ENCODE results near the gene UNC5C.

Gene UNC5C

DNA sequence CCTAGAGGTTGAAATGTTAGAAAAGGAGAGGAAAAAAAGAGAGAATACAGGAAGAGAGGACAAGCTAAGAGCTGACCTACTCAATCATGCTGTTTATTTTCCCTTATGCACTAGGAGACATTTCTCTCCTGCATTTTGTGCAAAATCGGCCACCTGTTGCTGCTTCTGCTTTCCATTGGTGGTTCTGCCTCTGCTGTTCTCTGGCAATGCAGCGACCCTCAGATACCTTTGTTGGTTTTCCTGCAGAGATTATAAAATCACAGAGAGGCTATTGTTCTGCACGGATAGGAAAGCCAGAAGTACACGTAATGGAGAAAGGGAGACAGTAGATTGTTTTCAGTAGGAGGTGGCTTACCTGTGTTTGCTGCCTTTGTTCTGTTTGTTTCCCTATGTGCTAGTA is 108.9 kb downstream of the UNC5C start:
- H3K4me1 ChIP-seq (ENCODE audit: control insufficient read depth, insufficient read depth, low read length), result peaks cover 10% of the 10 kb centered on the region
- no peak overlapping the region for H3K4me3 ChIP-seq (ENCODE audit: insufficient read depth, low read depth, low read length)
- H3K36me3 ChIP-seq (ENCODE audit: control insufficient read depth, insufficient read depth, low read length), result no peaks in the 10 kb centered on the region
- WGBS, 2 experiments, result 51 to 56% methylated on average over 4 of the region's 4 CpGs
- no peaks in the 10 kb centered on the region for H3K27me3 ChIP-seq (ENCODE audit: control insufficient read depth, insufficient read depth, low read length, poor library complexity, severe bottlenecking)
- H3K27ac ChIP-seq (ENCODE audit: insufficient read depth, low read depth, low read length, poor library complexity, severe bottlenecking), result no peak overlapping the region
- no peaks in the 10 kb centered on the region for H3K9me3 ChIP-seq (ENCODE audit: control insufficient read depth, low read length)

GRCh38 chr4:95439071-95439470 is 109.7 kb downstream of the UNC5C start:
- no peaks in the 10 kb centered on the region for H3K27me3 ChIP-seq (ENCODE audit: control insufficient read depth, insufficient read depth, low read length, poor library complexity, severe bottlenecking)
- peaks cover 10% of the 10 kb centered on the region for H3K4me1 ChIP-seq (ENCODE audit: control insufficient read depth, insufficient read depth, low read length)
- no peak overlapping the region for H3K27ac ChIP-seq (ENCODE audit: insufficient read depth, low read depth, low read length, poor library complexity, severe bottlenecking)
- no peaks in the 10 kb centered on the region for H3K9me3 ChIP-seq (ENCODE audit: control insufficient read depth, low read length)
- 100% methylated on average over 2 of the region's 2 CpGs for WGBS, 2 experiments
- no peak overlapping the region for H3K4me3 ChIP-seq (ENCODE audit: insufficient read depth, low read depth, low read length)
- no peaks in the 10 kb centered on the region for H3K36me3 ChIP-seq (ENCODE audit: control insufficient read depth, insufficient read depth, low read length)

DNA sequence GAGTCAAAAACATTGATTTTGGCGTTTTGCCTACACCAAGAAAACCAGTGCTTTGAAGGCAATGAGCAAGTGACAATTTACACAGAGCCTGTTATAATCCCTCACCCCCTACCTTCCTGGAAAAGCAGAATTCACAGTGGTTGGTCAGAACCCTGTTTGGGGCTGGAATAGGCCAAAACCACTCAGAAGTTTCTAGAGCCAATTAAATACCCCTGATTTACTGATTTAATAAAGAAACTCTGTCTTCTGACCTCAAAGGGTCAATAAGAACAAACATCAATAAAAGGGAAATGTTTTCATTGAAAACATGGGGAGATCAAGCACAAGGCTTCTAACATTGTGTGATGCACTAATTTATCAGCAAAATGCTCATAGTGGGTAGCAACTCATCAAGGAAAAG is 116.3 kb downstream of the UNC5C start:
- 77 to 93% methylated on average over 1 of the region's 1 CpG for WGBS, 2 experiments
- H3K36me3 ChIP-seq (ENCODE audit: control insufficient read depth, insufficient read depth, low read length), result no peaks in the 10 kb centered on the region
- H3K4me1 ChIP-seq (ENCODE audit: control insufficient read depth, insufficient read depth, low read length), result peaks cover 11% of the 10 kb centered on the region
- H3K27me3 ChIP-seq (ENCODE audit: control insufficient read depth, insufficient read depth, low read length, poor library complexity, severe bottlenecking), result no peaks in the 10 kb centered on the region
- no peaks in the 10 kb centered on the region for H3K9me3 ChIP-seq (ENCODE audit: control insufficient read depth, low read length)
- no peak overlapping the region for H3K4me3 ChIP-seq (ENCODE audit: insufficient read depth, low read depth, low read length)
- no peak overlapping the region for H3K27ac ChIP-seq (ENCODE audit: insufficient read depth, low read depth, low read length, poor library complexity, severe bottlenecking)

- H3K4me1 ChIP-seq (ENCODE audit: control insufficient read depth, insufficient read depth, low read length), result peaks cover 11% of the 10 kb centered on the region
Observed at GRCh38 chr4:95431678-95432077, 117.1 kb downstream of the UNC5C start.

GRCh38 chr4:95429416-95429815 is 119.4 kb downstream of the UNC5C start:
- H3K27me3 ChIP-seq (ENCODE audit: control insufficient read depth, insufficient read depth, low read length, poor library complexity, severe bottlenecking), result no peaks in the 10 kb centered on the region
- no peak overlapping the region for H3K27ac ChIP-seq (ENCODE audit: insufficient read depth, low read depth, low read length, poor library complexity, severe bottlenecking)
- WGBS, 2 experiments, result 90 to 93% methylated on average over 3 of the region's 3 CpGs
- peaks cover 11% of the 10 kb centered on the region for H3K4me1 ChIP-seq (ENCODE audit: control insufficient read depth, insufficient read depth, low read length)
- no peak overlapping the region for H3K4me3 ChIP-seq (ENCODE audit: insufficient read depth, low read depth, low read length)
- H3K9me3 ChIP-seq (ENCODE audit: control insufficient read depth, low read length), result no peaks in the 10 kb centered on the region
- H3K36me3 ChIP-seq (ENCODE audit: control insufficient read depth, insufficient read depth, low read length), result no peaks in the 10 kb centered on the region

More at GRCh38 chr4:95431678-95432077, 117.1 kb downstream of the UNC5C start:
- H3K9me3 ChIP-seq (ENCODE audit: control insufficient read depth, low read length), result no peaks in the 10 kb centered on the region
- no peaks in the 10 kb centered on the region for H3K36me3 ChIP-seq (ENCODE audit: control insufficient read depth, insufficient read depth, low read length)
- no peak overlapping the region for H3K27ac ChIP-seq (ENCODE audit: insufficient read depth, low read depth, low read length, poor library complexity, severe bottlenecking)
- no peaks in the 10 kb centered on the region for H3K27me3 ChIP-seq (ENCODE audit: control insufficient read depth, insufficient read depth, low read length, poor library complexity, severe bottlenecking)
- WGBS, 2 experiments, result 92 to 97% methylated on average over 2 of the region's 2 CpGs
- no peak overlapping the region for H3K4me3 ChIP-seq (ENCODE audit: insufficient read depth, low read depth, low read length)

- 53 to 71% methylated on average over 1 to 2 of the region's 2 CpGs for whole genome bisulfite sequencing, 2 experiments
- no peaks in the 10 kb centered on the region for H3K9me3 ChIP-seq (ENCODE audit: control insufficient read depth, low read length)
- peak overlapping the region; percentile 27 for H3K27ac ChIP-seq (ENCODE audit: insufficient read depth, low read depth, low read length, poor library complexity, severe bottlenecking)
- H3K4me1 ChIP-seq (ENCODE audit: control insufficient read depth, insufficient read depth, low read length), result peaks cover 11% of the 10 kb centered on the region
- H3K27me3 ChIP-seq (ENCODE audit: control insufficient read depth, insufficient read depth, low read length, poor library complexity, severe bottlenecking), result no peaks in the 10 kb centered on the region
- no peak overlapping the region for H3K4me3 ChIP-seq (ENCODE audit: insufficient read depth, low read depth, low read length)
- no peaks in the 10 kb centered on the region for H3K36me3 ChIP-seq (ENCODE audit: control insufficient read depth, insufficient read depth, low read length)
Observed at GRCh38 chr4:95428291-95429070, 120.3 kb downstream of the UNC5C start.

DNA sequence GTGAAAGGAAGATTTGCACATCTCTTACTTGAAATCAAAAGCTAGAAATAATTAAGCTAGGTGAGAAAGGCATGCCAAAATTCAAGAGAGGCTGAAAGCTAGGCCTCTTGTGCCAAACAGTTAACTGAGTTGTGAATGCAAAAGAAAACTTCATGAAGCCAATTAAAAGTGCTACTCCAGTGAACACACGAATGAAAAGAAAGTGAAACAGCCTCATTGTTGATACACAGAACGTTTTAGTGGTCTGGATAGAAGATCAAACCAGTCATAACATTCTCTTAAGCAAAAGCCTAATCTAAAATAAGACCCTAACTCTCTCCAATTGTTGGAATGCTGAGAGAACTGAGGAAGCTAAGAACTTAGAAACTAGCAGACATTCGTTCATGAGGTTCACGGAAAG is 122.3 kb downstream of the UNC5C start:
- Histone ChIP-seq H3K4me3 (ENCODE audit: insufficient read depth, low read depth, low read length) (no peak overlapping the region), H3K9me3 (ENCODE audit: control insufficient read depth, low read length) (no peaks in the 10 kb centered on the region), H3K27ac (ENCODE audit: insufficient read depth, low read depth, low read length, poor library complexity, severe bottlenecking) (no peak overlapping the region), H3K4me1 (ENCODE audit: control insufficient read depth, insufficient read depth, low read length) (peaks cover 11% of the 10 kb centered on the region), H3K27me3 (ENCODE audit: control insufficient read depth, insufficient read depth, low read length, poor library complexity, severe bottlenecking) (no peaks in the 10 kb centered on the region), H3K36me3 (ENCODE audit: control insufficient read depth, insufficient read depth, low read length) (no peaks in the 10 kb centered on the region)
- WGBS, 2 experiments, result 91 to 92% methylated on average over 4 of the region's 4 CpGs

DNA sequence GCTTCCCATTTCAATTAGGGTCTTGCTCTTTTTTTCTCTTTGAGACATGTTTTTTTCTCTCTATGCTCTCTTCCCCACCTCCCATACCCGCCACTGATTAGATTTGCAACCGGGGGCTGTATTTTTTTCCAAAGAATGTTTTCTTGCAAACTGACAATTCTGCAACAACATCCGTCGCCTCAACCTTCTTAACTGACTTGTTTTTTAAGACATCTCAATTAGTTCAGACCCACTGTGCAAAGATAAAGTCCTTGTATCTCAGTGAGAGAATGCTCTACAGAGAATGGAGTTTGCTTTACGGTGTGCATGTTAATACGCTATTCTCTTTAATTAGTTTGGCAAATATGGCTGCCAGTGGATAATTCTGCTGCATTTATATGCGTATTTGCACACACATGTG is 126.3 kb downstream of the UNC5C start:
- Histone ChIP-seq H3K27me3 (ENCODE audit: control insufficient read depth, insufficient read depth, low read length, poor library complexity, severe bottlenecking) (no peaks in the 10 kb centered on the region), H3K4me1 (ENCODE audit: control insufficient read depth, insufficient read depth, low read length) (no peaks in the 10 kb centered on the region), H3K9me3 (ENCODE audit: control insufficient read depth, low read length) (no peaks in the 10 kb centered on the region), H3K36me3 (ENCODE audit: control insufficient read depth, insufficient read depth, low read length) (no peaks in the 10 kb centered on the region), H3K27ac (ENCODE audit: insufficient read depth, low read depth, low read length, poor library complexity, severe bottlenecking) (no peak overlapping the region), H3K4me3 (ENCODE audit: insufficient read depth, low read depth, low read length) (no peak overlapping the region)
- WGBS, 2 experiments, result 93 to 95% methylated on average over 7 of the region's 7 CpGs

GRCh38 chr4:95421869-95422268 is 126.9 kb downstream of the UNC5C start:
- no peak overlapping the region for H3K4me3 ChIP-seq (ENCODE audit: insufficient read depth, low read depth, low read length)
- 88 to 90% methylated on average over 4 of the region's 4 CpGs for WGBS, 2 experiments
- no peaks in the 10 kb centered on the region for H3K4me1 ChIP-seq (ENCODE audit: control insufficient read depth, insufficient read depth, low read length)
- no peaks in the 10 kb centered on the region for H3K36me3 ChIP-seq (ENCODE audit: control insufficient read depth, insufficient read depth, low read length)
- no peaks in the 10 kb centered on the region for H3K9me3 ChIP-seq (ENCODE audit: control insufficient read depth, low read length)
- H3K27ac ChIP-seq (ENCODE audit: insufficient read depth, low read depth, low read length, poor library complexity, severe bottlenecking), result no peak overlapping the region
- no peaks in the 10 kb centered on the region for H3K27me3 ChIP-seq (ENCODE audit: control insufficient read depth, insufficient read depth, low read length, poor library complexity, severe bottlenecking)

- 90 to 92% methylated on average over 3 of the region's 3 CpGs for WGBS, 2 experiments
- Histone ChIP-seq H3K4me1 (ENCODE audit: control insufficient read depth, insufficient read depth, low read length) (no peaks in the 10 kb centered on the region), H3K27me3 (ENCODE audit: control insufficient read depth, insufficient read depth, low read length, poor library complexity, severe bottlenecking) (no peaks in the 10 kb centered on the region), H3K4me3 (ENCODE audit: insufficient read depth, low read depth, low read length) (no peak overlapping the region), H3K9me3 (ENCODE audit: control insufficient read depth, low read length) (no peaks in the 10 kb centered on the region), H3K27ac (ENCODE audit: insufficient read depth, low read depth, low read length, poor library complexity, severe bottlenecking) (no peak overlapping the region), H3K36me3 (ENCODE audit: control insufficient read depth, insufficient read depth, low read length) (no peaks in the 10 kb centered on the region)
Observed at GRCh38 chr4:95417531-95417930, 131.2 kb downstream of the UNC5C start.

Data from ectodermal cell (in vitro differentiated cells).